Dendritic cell treated with granulocyte-macrophage colony-stimulating factor and Interleukin-4, amounts not matched to agents 40 ng/mL and 50 ng/mL, for 4 days (primary cell): Measurements from ENCODE around the gene SDSL.

Source experiments
- H3K27ac Mint-ChIP-seq: one replicate; pipeline ENCODE4 v1.8.0; 2022; ENCODE audit warnings: mild to moderate bottlenecking, mixed read lengths
- H3K27me3 Mint-ChIP-seq: one replicate; pipeline ENCODE4 v1.8.0; 2022; ENCODE audit warnings: mild to moderate bottlenecking, mixed read lengths
- H3K36me3 Mint-ChIP-seq: one replicate; pipeline ENCODE4 v1.8.0; 2022; ENCODE audit warnings: low read depth, mixed read lengths
- H3K4me1 Mint-ChIP-seq: one replicate; pipeline ENCODE4 v1.8.0; 2022; ENCODE audit warnings: low read depth, mixed read lengths
- H3K4me3 Mint-ChIP-seq: one replicate; pipeline ENCODE4 v1.8.0; 2022; ENCODE audit warnings: mild to moderate bottlenecking, moderate library complexity, mixed read lengths
- H3K9me3 Mint-ChIP-seq: one replicate; pipeline ENCODE4 v1.8.0; 2022; ENCODE audit warnings: mixed read lengths
- intact Hi-C: fragments of 100-400 bp; cut with micrococcal nuclease; formaldehyde crosslinking; loops from one replicate; pipeline ENCODE4 v1.15.0; 2022

The SDSL gene

GRCh38 chr12:113438523-113439300 lies 16.5 kb downstream of the SDSL start:
- Mint-ChIP-seq H3K27ac (no peak overlapping the region), H3K9me3 (no peaks in the 10 kb centered on the region), H3K36me3 (no peaks in the 10 kb centered on the region), H3K4me3 (no peak overlapping the region), H3K27me3 (peaks cover 14% of the 10 kb centered on the region), H3K4me1 (no peaks in the 10 kb centered on the region)
- intact Hi-C loops, result no loop called here

- intact Hi-C loops, result no loop called here
- Mint-ChIP-seq H3K4me3 (no peak overlapping the region), H3K9me3 (no peaks in the 10 kb centered on the region), H3K4me1 (no peaks in the 10 kb centered on the region), H3K27me3 (peaks cover 15% of the 10 kb centered on the region), H3K27ac (no peak overlapping the region), H3K36me3 (no peaks in the 10 kb centered on the region)
These were observed 17.1 kb downstream of the SDSL start for GRCh38 chr12:113439301-113439597.

- intact Hi-C loops, result no loop called here
- H3K4me1 Mint-ChIP-seq, result no peaks in the 10 kb centered on the region
These were observed 17.4 kb downstream of the SDSL start for GRCh38 chr12:113439606-113440030.

GRCh38 chr12:113440336-113440735 lies 18.2 kb downstream of the SDSL start:
- H3K27me3 Mint-ChIP-seq, result peaks cover 15% of the 10 kb centered on the region
- no peaks in the 10 kb centered on the region for H3K36me3 Mint-ChIP-seq
- H3K4me1 Mint-ChIP-seq, result peaks cover 7% of the 10 kb centered on the region
- no peak overlapping the region for H3K4me3 Mint-ChIP-seq
- H3K27ac Mint-ChIP-seq, result no peak overlapping the region
- peaks cover 5% of the 10 kb centered on the region for H3K9me3 Mint-ChIP-seq
- intact Hi-C loops, result no loop called here

More at GRCh38 chr12:113439606-113440030, 17.4 kb downstream of the SDSL start:
- no peak overlapping the region for H3K27ac Mint-ChIP-seq
- no peaks in the 10 kb centered on the region for H3K36me3 Mint-ChIP-seq
- H3K4me3 Mint-ChIP-seq, result no peak overlapping the region
- H3K27me3 Mint-ChIP-seq, result peaks cover 15% of the 10 kb centered on the region
- H3K9me3 Mint-ChIP-seq, result no peaks in the 10 kb centered on the region

GRCh38 chr12:113440947-113441782 lies 19.0 kb downstream of the SDSL start:
- peaks cover 7% of the 10 kb centered on the region for H3K9me3 Mint-ChIP-seq
- no peaks in the 10 kb centered on the region for H3K36me3 Mint-ChIP-seq
- H3K4me1 Mint-ChIP-seq, result peaks cover 8% of the 10 kb centered on the region
- H3K27me3 Mint-ChIP-seq, result peaks cover 16% of the 10 kb centered on the region
- H3K4me3 Mint-ChIP-seq, result no peak overlapping the region
- H3K27ac Mint-ChIP-seq, result no peak overlapping the region
- intact Hi-C loops, result no loop called here

- H3K27ac Mint-ChIP-seq, result no peak overlapping the region
- intact Hi-C loops, result no loop called here
- H3K27me3 Mint-ChIP-seq, result peaks cover 26% of the 10 kb centered on the region
- peaks cover 7% of the 10 kb centered on the region for H3K9me3 Mint-ChIP-seq
- H3K4me3 Mint-ChIP-seq, result no peak overlapping the region
- H3K36me3 Mint-ChIP-seq, result no peaks in the 10 kb centered on the region
- H3K4me1 Mint-ChIP-seq, result peaks cover 8% of the 10 kb centered on the region
These were observed 20.9 kb downstream of the SDSL start for GRCh38 chr12:113443030-113443539.

GRCh38 chr12:113445544-113446171 lies 23.5 kb downstream of the SDSL start:
- H3K36me3 Mint-ChIP-seq, result no peaks in the 10 kb centered on the region
- H3K4me1 Mint-ChIP-seq, result peaks cover 17% of the 10 kb centered on the region

GRCh38 chr12:113448873-113449272 lies 26.7 kb downstream of the SDSL start:
- Mint-ChIP-seq H3K36me3 (no peaks in the 10 kb centered on the region), H3K9me3 (peaks cover 7% of the 10 kb centered on the region), H3K27ac (no peak overlapping the region), H3K27me3 (peaks cover 34% of the 10 kb centered on the region), H3K4me3 (no peak overlapping the region), H3K4me1 (peaks cover 17% of the 10 kb centered on the region)
- intact Hi-C loops, result no loop called here

More at GRCh38 chr12:113445544-113446171, 23.5 kb downstream of the SDSL start:
- H3K9me3 Mint-ChIP-seq, result peaks cover 7% of the 10 kb centered on the region
- no peak overlapping the region for H3K27ac Mint-ChIP-seq
- peaks cover 32% of the 10 kb centered on the region for H3K27me3 Mint-ChIP-seq
- intact Hi-C loops, result no loop called here
- no peak overlapping the region for H3K4me3 Mint-ChIP-seq

- no peak overlapping the region for H3K27ac Mint-ChIP-seq
- intact Hi-C loops, result no loop called here
- H3K9me3 Mint-ChIP-seq, result peaks cover 7% of the 10 kb centered on the region
- H3K4me3 Mint-ChIP-seq, result no peak overlapping the region
- peaks cover 37% of the 10 kb centered on the region for H3K27me3 Mint-ChIP-seq
- no peaks in the 10 kb centered on the region for H3K36me3 Mint-ChIP-seq
- peaks cover 17% of the 10 kb centered on the region for H3K4me1 Mint-ChIP-seq
These were observed 27.1 kb downstream of the SDSL start for GRCh38 chr12:113449299-113449698.

GRCh38 chr12:113449839-113450238 lies 27.7 kb downstream of the SDSL start:
- peaks cover 7% of the 10 kb centered on the region for H3K9me3 Mint-ChIP-seq
- peaks cover 38% of the 10 kb centered on the region for H3K27me3 Mint-ChIP-seq
- no peak overlapping the region for H3K4me3 Mint-ChIP-seq
- intact Hi-C loops, result no loop called here
- H3K4me1 Mint-ChIP-seq, result peaks cover 15% of the 10 kb centered on the region
- H3K36me3 Mint-ChIP-seq, result no peaks in the 10 kb centered on the region
- H3K27ac Mint-ChIP-seq, result no peak overlapping the region

GRCh38 chr12:113452458-113452857 lies 30.3 kb downstream of the SDSL start:
- no peaks in the 10 kb centered on the region for H3K9me3 Mint-ChIP-seq
- H3K4me3 Mint-ChIP-seq, result no peak overlapping the region
- peaks cover 44% of the 10 kb centered on the region for H3K27me3 Mint-ChIP-seq
- no peak overlapping the region for H3K27ac Mint-ChIP-seq
- intact Hi-C loops, result no loop called here
- no peaks in the 10 kb centered on the region for H3K36me3 Mint-ChIP-seq
- H3K4me1 Mint-ChIP-seq, result peaks cover 9% of the 10 kb centered on the region

- peaks cover 43% of the 10 kb centered on the region for H3K27me3 Mint-ChIP-seq
- H3K9me3 Mint-ChIP-seq, result no peaks in the 10 kb centered on the region
- H3K36me3 Mint-ChIP-seq, result no peaks in the 10 kb centered on the region
- intact Hi-C loops, result no loop called here
- H3K27ac Mint-ChIP-seq, result no peak overlapping the region
- no peak overlapping the region for H3K4me3 Mint-ChIP-seq
- peaks cover 6% of the 10 kb centered on the region for H3K4me1 Mint-ChIP-seq
These were observed 31.1 kb downstream of the SDSL start for GRCh38 chr12:113453330-113453729.

- no peak overlapping the region for H3K27ac Mint-ChIP-seq
These were observed 34.0 kb downstream of the SDSL start for GRCh38 chr12:113456199-113456598.

GRCh38 chr12:113456761-113457160 lies 34.6 kb downstream of the SDSL start:
- H3K4me1 Mint-ChIP-seq, result no peaks in the 10 kb centered on the region
- peaks cover 65% of the 10 kb centered on the region for H3K27me3 Mint-ChIP-seq
- intact Hi-C loops, result no loop called here
- H3K27ac Mint-ChIP-seq, result no peak overlapping the region
- no peaks in the 10 kb centered on the region for H3K36me3 Mint-ChIP-seq
- no peaks in the 10 kb centered on the region for H3K9me3 Mint-ChIP-seq
- H3K4me3 Mint-ChIP-seq, result no peak overlapping the region

More at GRCh38 chr12:113456199-113456598, 34.0 kb downstream of the SDSL start:
- H3K9me3 Mint-ChIP-seq, result no peaks in the 10 kb centered on the region
- no peak overlapping the region for H3K4me3 Mint-ChIP-seq
- H3K36me3 Mint-ChIP-seq, result no peaks in the 10 kb centered on the region
- H3K27me3 Mint-ChIP-seq, result peaks cover 59% of the 10 kb centered on the region
- intact Hi-C loops, result no loop called here
- no peaks in the 10 kb centered on the region for H3K4me1 Mint-ChIP-seq
